Transverse colon (tissue), 4 donors: ENCODE measurements around the gene PCSK7.

Experiments
- POLR2AphosphoS5 ChIP-seq, 3 donors: sonication (generic); formaldehyde crosslinking; IDR thresholded peaks; one replicate each; pipeline ENCODE4 v1.6.1; 2016; ENCODE audit warnings: antibody characterized with exemption in 3 of 3
- TF ChIP-seq, protein P1 (sequence below), 5 experiments: fragments of 200-600 bp in 3 of 5; fragments of 450-650 bp in 2 of 5; sonication (generic) in 3 of 5; IDR thresholded peaks; 1 replicate in 2 of 5; 2 replicates in 3 of 5; pipeline ENCODE4 v1.5.1; 2016 to 2017; ENCODE audit warnings: antibody characterized with exemption in 5 of 5, inconsistent platforms in 3 of 5, mild to moderate bottlenecking in 2 of 5, moderate library complexity in 1 of 5

DNA sequence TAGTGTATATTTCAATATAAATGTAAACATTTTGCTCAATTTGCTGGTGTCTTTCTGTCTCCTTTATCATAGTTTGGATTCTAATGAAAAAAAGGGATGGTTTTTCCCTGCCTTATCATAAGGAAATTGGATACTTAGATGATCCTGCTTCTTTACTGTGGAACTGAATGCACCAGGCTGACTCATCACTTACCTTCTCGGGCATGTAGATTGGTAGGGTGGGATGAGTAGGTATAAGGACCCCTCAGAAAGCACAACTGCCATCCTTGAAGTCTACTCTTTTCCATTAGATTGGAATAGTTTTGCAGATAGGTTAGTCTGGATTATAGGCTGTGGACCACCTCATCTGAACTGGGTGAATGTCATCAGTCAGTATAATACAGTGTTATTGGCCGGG, 60.9 kb downstream of the PCSK7 start:
- TF ChIP-seq, protein P1, sequence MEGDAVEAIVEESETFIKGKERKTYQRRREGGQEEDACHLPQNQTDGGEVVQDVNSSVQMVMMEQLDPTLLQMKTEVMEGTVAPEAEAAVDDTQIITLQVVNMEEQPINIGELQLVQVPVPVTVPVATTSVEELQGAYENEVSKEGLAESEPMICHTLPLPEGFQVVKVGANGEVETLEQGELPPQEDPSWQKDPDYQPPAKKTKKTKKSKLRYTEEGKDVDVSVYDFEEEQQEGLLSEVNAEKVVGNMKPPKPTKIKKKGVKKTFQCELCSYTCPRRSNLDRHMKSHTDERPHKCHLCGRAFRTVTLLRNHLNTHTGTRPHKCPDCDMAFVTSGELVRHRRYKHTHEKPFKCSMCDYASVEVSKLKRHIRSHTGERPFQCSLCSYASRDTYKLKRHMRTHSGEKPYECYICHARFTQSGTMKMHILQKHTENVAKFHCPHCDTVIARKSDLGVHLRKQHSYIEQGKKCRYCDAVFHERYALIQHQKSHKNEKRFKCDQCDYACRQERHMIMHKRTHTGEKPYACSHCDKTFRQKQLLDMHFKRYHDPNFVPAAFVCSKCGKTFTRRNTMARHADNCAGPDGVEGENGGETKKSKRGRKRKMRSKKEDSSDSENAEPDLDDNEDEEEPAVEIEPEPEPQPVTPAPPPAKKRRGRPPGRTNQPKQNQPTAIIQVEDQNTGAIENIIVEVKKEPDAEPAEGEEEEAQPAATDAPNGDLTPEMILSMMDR (IDR thresholded peaks at IDR 0.05) = no peak
- TF ChIP-seq POLR2AphosphoS5 (IDR thresholded peaks at IDR 0.05) = no peak
